Osteocyte (in vitro differentiated cells): Measurements from ENCODE around the gene RBM38. TPM values are rescaled to one million over a fixed set of nuclear protein-coding genes. Genes with fewer than 3 reads are reported as not detected.
A peak's percentile ranks its signal among the peaks of the same experiment; 100 is the strongest.

Experiments used
- DNase-seq: peaks from one replicate; pipeline ENCODE4 v3.0.0; 2021; ENCODE audit warnings: mixed read lengths; ENCODE audit not compliant: unreplicated experiment; ENCODE audit errors: extremely low spot score
- H3K27ac Mint-ChIP-seq: one replicate; pipeline ENCODE4 v1.8.0; 2021; ENCODE audit warnings: mild to moderate bottlenecking, mixed read lengths; ENCODE audit not compliant: unreplicated experiment
- H3K27me3 Mint-ChIP-seq: one replicate; pipeline ENCODE4 v1.8.0; 2021; ENCODE audit warnings: mixed read lengths; ENCODE audit not compliant: unreplicated experiment
- H3K36me3 Mint-ChIP-seq: one replicate; pipeline ENCODE4 v1.8.0; 2021; ENCODE audit warnings: mixed read lengths; ENCODE audit not compliant: unreplicated experiment
- H3K4me1 Mint-ChIP-seq: one replicate; pipeline ENCODE4 v1.8.0; 2021; ENCODE audit warnings: mixed read lengths; ENCODE audit not compliant: unreplicated experiment
- H3K4me3 Mint-ChIP-seq: one replicate; pipeline ENCODE4 v1.8.0; 2021; ENCODE audit warnings: mild to moderate bottlenecking, moderate library complexity, mixed read lengths; ENCODE audit not compliant: unreplicated experiment
- H3K9me3 Mint-ChIP-seq: one replicate; pipeline ENCODE4 v1.8.0; 2021; ENCODE audit warnings: mixed read lengths; ENCODE audit not compliant: unreplicated experiment
- CTCF ChIP-seq: fragments of 200-600 bp; sonication (generic); IDR thresholded peaks from 2 replicates; pipeline ENCODE4 v1.5.0; 2021; ENCODE audit warnings: antibody characterized with exemption, mild to moderate bottlenecking, moderate library complexity
- total RNA-seq: library from RNA; stranded (reverse); gene quantifications from 2 replicates; pipeline ENCODE4 v1.2.1, GENCODE V29; 2021

Gene RBM38
- total RNA-seq, 1 donor from 2014 or later: 18.8 TPM

GRCh38 chr20:57388953-57389694 is 2.1 kb upstream of the RBM38 start:
- no peak for DNase-seq
- no peak for TF ChIP-seq CTCF
- H3K4me1 Mint-ChIP-seq: peaks cover 29% of the 10 kb centered on the region
- H3K27ac Mint-ChIP-seq: no peak overlapping the region
- H3K36me3 Mint-ChIP-seq: peaks cover 4% of the 10 kb centered on the region
- H3K4me3 Mint-ChIP-seq: no peak overlapping the region
- H3K27me3 Mint-ChIP-seq: no peaks in the 10 kb centered on the region
- no peaks in the 10 kb centered on the region for H3K9me3 Mint-ChIP-seq

- DNase-seq: no peak
- H3K27me3 Mint-ChIP-seq: no peaks in the 10 kb centered on the region
- peaks cover 4% of the 10 kb centered on the region for H3K36me3 Mint-ChIP-seq
- H3K9me3 Mint-ChIP-seq: no peaks in the 10 kb centered on the region
- H3K4me1 Mint-ChIP-seq: peaks cover 37% of the 10 kb centered on the region
- no peak overlapping the region for H3K4me3 Mint-ChIP-seq
- no peak overlapping the region for H3K27ac Mint-ChIP-seq
- no peak for TF ChIP-seq CTCF
Observed at GRCh38 chr20:57389695-57390603, 1.2 kb upstream of the RBM38 start.

GRCh38 chr20:57391439-57392301 is 474 bp downstream of the RBM38 start:
- H3K27me3 Mint-ChIP-seq: no peaks in the 10 kb centered on the region
- H3K9me3 Mint-ChIP-seq: no peaks in the 10 kb centered on the region
- no peak for DNase-seq
- no peak for TF ChIP-seq CTCF
- H3K4me3 Mint-ChIP-seq: peak overlapping the region; percentile 80
- peaks cover 11% of the 10 kb centered on the region for H3K36me3 Mint-ChIP-seq
- peak overlapping the region; percentile 14 for H3K27ac Mint-ChIP-seq
- peaks cover 49% of the 10 kb centered on the region for H3K4me1 Mint-ChIP-seq

GRCh38 chr20:57392512-57393271 is 1.5 kb downstream of the RBM38 start:
- H3K27ac Mint-ChIP-seq: peak overlapping the region; percentile 46
- no peak for DNase-seq
- no peaks in the 10 kb centered on the region for H3K9me3 Mint-ChIP-seq
- peak overlapping the region; percentile 80 for H3K4me3 Mint-ChIP-seq
- no peaks in the 10 kb centered on the region for H3K27me3 Mint-ChIP-seq
- H3K4me1 Mint-ChIP-seq: peaks cover 49% of the 10 kb centered on the region
- peaks cover 13% of the 10 kb centered on the region for H3K36me3 Mint-ChIP-seq
- TF ChIP-seq CTCF: no peak
